NT2/D1 (cell line): ENCODE measurements around the gene ADAMTS20.

Source experiments
- DNase-seq: peaks from one replicate; pipeline ENCODE4 v3.0.0-alpha.2; 2011; ENCODE audit warnings: low read depth, low spot score
- H3K27me3 ChIP-seq: 2 replicates; pipeline ENCODE4 v1.6.0; 2011; ENCODE audit warnings: mild to moderate bottlenecking; ENCODE audit not compliant: insufficient read length, insufficient read depth
- H3K36me3 ChIP-seq: 2 replicates; pipeline ENCODE4 v1.6.1; 2011; ENCODE audit warnings: mild to moderate bottlenecking, low read length, mixed read lengths; ENCODE audit not compliant: insufficient read depth, insufficient read length
- H3K4me1 ChIP-seq: 2 replicates; pipeline ENCODE4 v1.5.1; 2011; ENCODE audit not compliant: insufficient read depth, insufficient read length
- H3K4me3 ChIP-seq: 2 replicates; pipeline ENCODE4 v1.5.1; 2011; ENCODE audit warnings: low read depth; ENCODE audit not compliant: insufficient read length
- H3K9ac ChIP-seq: 2 replicates; pipeline ENCODE4 v1.6.0; 2011; ENCODE audit warnings: low read depth; ENCODE audit not compliant: insufficient read length
- H3K9me3 ChIP-seq: 2 replicates; pipeline ENCODE4 v1.5.1; 2011; ENCODE audit warnings: mild to moderate bottlenecking, low read length; ENCODE audit not compliant: insufficient read depth
- SUZ12 ChIP-seq: IDR thresholded peaks from 2 replicates; pipeline ENCODE4 v1.6.1; 2011; ENCODE audit not compliant: insufficient read length, insufficient read depth; ENCODE audit errors: extremely low read depth
- YY1 ChIP-seq: IDR thresholded peaks from 2 replicates; pipeline ENCODE4 v1.6.1; 2011; ENCODE audit not compliant: insufficient read length, insufficient read depth
- ZNF274 ChIP-seq: IDR thresholded peaks from 2 replicates; pipeline ENCODE4 v1.6.1; 2011; ENCODE audit warnings: mild to moderate bottlenecking, low read depth, low read length

Gene ADAMTS20

GRCh38 chr12:43338848-43339526 is 213.0 kb downstream of the ADAMTS20 start:
- TF ChIP-seq ZNF274 (no peak), YY1 (no peak), SUZ12 (no peak)
- no peaks in the 10 kb centered on the region for H3K36me3 ChIP-seq
- H3K4me3 ChIP-seq: no peak overlapping the region
- H3K4me1 ChIP-seq: no peaks in the 10 kb centered on the region
- no peaks in the 10 kb centered on the region for H3K27me3 ChIP-seq
- H3K9me3 ChIP-seq: peaks cover 10% of the 10 kb centered on the region
- DNase-seq: peak; percentile 44
- H3K9ac ChIP-seq: no peak overlapping the region

GRCh38 chr12:43337571-43338444 is 214.2 kb downstream of the ADAMTS20 start:
- Histone ChIP-seq H3K36me3 (no peaks in the 10 kb centered on the region), H3K27me3 (no peaks in the 10 kb centered on the region), H3K9ac (no peak overlapping the region), H3K4me3 (no peak overlapping the region), H3K9me3 (no peaks in the 10 kb centered on the region), H3K4me1 (no peaks in the 10 kb centered on the region)
- TF ChIP-seq YY1 (no peak), SUZ12 (no peak), ZNF274 (no peak)
- no peak for DNase-seq

GRCh38 chr12:43336962-43337555 is 214.9 kb downstream of the ADAMTS20 start:
- no peaks in the 10 kb centered on the region for H3K9me3 ChIP-seq
- no peak overlapping the region for H3K4me3 ChIP-seq
- H3K4me1 ChIP-seq: no peaks in the 10 kb centered on the region
- no peak for TF ChIP-seq ZNF274
- TF ChIP-seq SUZ12: no peak
- no peak for TF ChIP-seq YY1
- no peaks in the 10 kb centered on the region for H3K36me3 ChIP-seq
- no peak overlapping the region for H3K9ac ChIP-seq
- no peaks in the 10 kb centered on the region for H3K27me3 ChIP-seq
- DNase-seq: peak; percentile 18

GRCh38 chr12:43333644-43334043 is 218.4 kb downstream of the ADAMTS20 start:
- Histone ChIP-seq H3K4me1 (no peaks in the 10 kb centered on the region), H3K9ac (no peak overlapping the region), H3K36me3 (no peaks in the 10 kb centered on the region), H3K9me3 (peaks cover 4% of the 10 kb centered on the region; the same call in 1 of the 2 replicates), H3K4me3 (no peak overlapping the region), H3K27me3 (no peaks in the 10 kb centered on the region)
- TF ChIP-seq SUZ12 (no peak), YY1 (no peak), ZNF274 (no peak)
- DNase-seq: no peak

GRCh38 chr12:43332977-43333640 is 218.9 kb downstream of the ADAMTS20 start:
- Histone ChIP-seq H3K27me3 (no peaks in the 10 kb centered on the region), H3K9ac (no peak overlapping the region), H3K4me1 (no peaks in the 10 kb centered on the region), H3K4me3 (no peak overlapping the region), H3K36me3 (no peaks in the 10 kb centered on the region), H3K9me3 (peaks cover 4% of the 10 kb centered on the region)
- DNase-seq: no peak
- TF ChIP-seq SUZ12 (no peak), YY1 (no peak), ZNF274 (no peak)

GRCh38 chr12:43331935-43332334 is 220.1 kb downstream of the ADAMTS20 start:
- Histone ChIP-seq H3K9me3 (peaks cover 4% of the 10 kb centered on the region), H3K4me1 (no peaks in the 10 kb centered on the region), H3K9ac (no peak overlapping the region), H3K27me3 (no peaks in the 10 kb centered on the region), H3K4me3 (no peak overlapping the region), H3K36me3 (no peaks in the 10 kb centered on the region)
- DNase-seq: no peak
- TF ChIP-seq SUZ12: no peak
- TF ChIP-seq ZNF274: no peak
- no peak for TF ChIP-seq YY1
